MM.1S (cell line): ENCODE data around the gene PIAS2.

ENCODE experiments used
- DNase-seq: peaks from one replicate; pipeline ENCODE4 v3.0.0-alpha.2; 2015
- H2AFZ ChIP-seq: fragments of 300-600 bp; sonication (generic); 2 replicates; pipeline ENCODE4 v1.6.0; 2016; ENCODE audit warnings: antibody characterized with exemption, low read length
- H3F3A ChIP-seq: fragments of 300-600 bp; sonication (generic); 2 replicates; pipeline ENCODE4 v1.6.1; 2016; ENCODE audit warnings: mild to moderate bottlenecking, antibody characterized with exemption, low read length, moderate library complexity, mixed read lengths; ENCODE audit not compliant: insufficient read depth
- H3K27ac ChIP-seq: fragments of 300-600 bp; sonication (generic); 2 replicates; pipeline ENCODE4 v1.5.1; 2016; ENCODE audit warnings: mild to moderate bottlenecking, low read length
- H3K27me3 ChIP-seq: fragments of 300-600 bp; sonication (generic); replicated peaks from 2 replicates; pipeline ENCODE4 v1.6.0; 2016; ENCODE audit warnings: low read length; ENCODE audit not compliant: insufficient read depth
- H3K36me3 ChIP-seq: fragments of 300-600 bp; sonication (generic); replicated peaks from 2 replicates; pipeline ENCODE4 v1.6.1; 2016; ENCODE audit warnings: mild to moderate bottlenecking, low read length, mixed read lengths; ENCODE audit not compliant: insufficient read depth
- H3K4me1 ChIP-seq: fragments of 300-600 bp; sonication (generic); 2 replicates; pipeline ENCODE4 v1.6.1; 2016; ENCODE audit warnings: low read length, mixed read lengths
- H3K4me2 ChIP-seq: fragments of 300-600 bp; sonication (generic); 2 replicates; pipeline ENCODE4 v1.6.0; 2016; ENCODE audit warnings: low read depth, low read length
- H3K4me3 ChIP-seq: fragments of 300-600 bp; sonication (generic); 2 replicates; pipeline ENCODE4 v1.5.1; 2016; ENCODE audit warnings: low read length, mixed read lengths
- H3K79me2 ChIP-seq: fragments of 300-600 bp; sonication (generic); 2 replicates; pipeline ENCODE4 v1.6.1; 2016; ENCODE audit warnings: mixed run types, low read length, mixed read lengths
- H3K9ac ChIP-seq: fragments of 300-600 bp; sonication (generic); 2 replicates; pipeline ENCODE4 v1.6.1; 2016; ENCODE audit warnings: low read length, mixed read lengths
- H3K9me2 ChIP-seq: fragments of 300-600 bp; sonication (generic); replicated peaks from 2 replicates; pipeline ENCODE4 v1.6.1; 2016; ENCODE audit warnings: mild to moderate bottlenecking, low read length, mixed read lengths; ENCODE audit not compliant: insufficient read depth
- H3K9me3 ChIP-seq: fragments of 300-600 bp; sonication (generic); replicated peaks from 2 replicates; pipeline ENCODE4 v1.6.1; 2016; ENCODE audit warnings: mild to moderate bottlenecking, low read length, mixed read lengths; ENCODE audit not compliant: insufficient read depth
- H4K20me1 ChIP-seq: fragments of 300-600 bp; sonication (generic); 2 replicates; pipeline ENCODE4 v1.6.1; 2016; ENCODE audit warnings: mild to moderate bottlenecking, low read length, moderate library complexity, mixed read lengths; ENCODE audit not compliant: insufficient read depth
- EZH2 ChIP-seq: fragments of 300-600 bp; sonication (generic); optimal IDR thresholded peaks from 2 replicates; pipeline ENCODE3; 2017; ENCODE audit warnings: low read depth, mild to moderate bottlenecking, antibody characterized with exemption, low read length, mixed read lengths
- EZH2phosphoT487 ChIP-seq: fragments of 300-600 bp; sonication (generic); IDR thresholded peaks from 2 replicates; pipeline ENCODE4 v1.6.1; 2018; ENCODE audit warnings: antibody characterized with exemption, low read length
- TF ChIP-seq, protein P1 (sequence below): fragments of 300-600 bp; sonication (generic); IDR thresholded peaks from 2 replicates; pipeline ENCODE4 v1.5.1; 2016; ENCODE audit warnings: antibody characterized with exemption, low read length, mixed read lengths

Gene PIAS2

DNA sequence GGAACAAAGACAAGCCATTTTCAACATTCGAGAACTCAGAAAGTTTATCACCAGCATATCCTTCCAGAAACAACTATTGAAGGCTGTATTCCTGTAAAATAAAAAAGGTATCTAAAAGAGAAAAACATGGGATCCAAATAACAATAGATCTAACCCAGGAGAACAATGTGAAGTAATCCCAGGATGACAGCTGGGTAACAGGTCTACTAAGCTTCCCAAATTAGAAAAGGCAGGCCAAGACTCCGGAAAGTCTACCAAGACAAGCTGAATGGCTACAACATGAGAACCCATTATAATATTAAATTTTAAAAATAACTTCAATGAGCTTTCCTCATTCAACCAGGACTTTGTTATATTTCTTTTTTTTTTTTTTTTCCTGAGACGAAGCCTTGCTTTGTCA, 6.5 kb downstream of the PIAS2 start:
- no peak overlapping the region for H3K4me2 ChIP-seq
- no peak for DNase-seq
- H3K27ac ChIP-seq = no peak overlapping the region
- peaks cover 91% of the 10 kb centered on the region for H3K79me2 ChIP-seq
- no peak for TF ChIP-seq EZH2
- TF ChIP-seq EZH2phosphoT487 = no peak
- TF ChIP-seq, protein P1, sequence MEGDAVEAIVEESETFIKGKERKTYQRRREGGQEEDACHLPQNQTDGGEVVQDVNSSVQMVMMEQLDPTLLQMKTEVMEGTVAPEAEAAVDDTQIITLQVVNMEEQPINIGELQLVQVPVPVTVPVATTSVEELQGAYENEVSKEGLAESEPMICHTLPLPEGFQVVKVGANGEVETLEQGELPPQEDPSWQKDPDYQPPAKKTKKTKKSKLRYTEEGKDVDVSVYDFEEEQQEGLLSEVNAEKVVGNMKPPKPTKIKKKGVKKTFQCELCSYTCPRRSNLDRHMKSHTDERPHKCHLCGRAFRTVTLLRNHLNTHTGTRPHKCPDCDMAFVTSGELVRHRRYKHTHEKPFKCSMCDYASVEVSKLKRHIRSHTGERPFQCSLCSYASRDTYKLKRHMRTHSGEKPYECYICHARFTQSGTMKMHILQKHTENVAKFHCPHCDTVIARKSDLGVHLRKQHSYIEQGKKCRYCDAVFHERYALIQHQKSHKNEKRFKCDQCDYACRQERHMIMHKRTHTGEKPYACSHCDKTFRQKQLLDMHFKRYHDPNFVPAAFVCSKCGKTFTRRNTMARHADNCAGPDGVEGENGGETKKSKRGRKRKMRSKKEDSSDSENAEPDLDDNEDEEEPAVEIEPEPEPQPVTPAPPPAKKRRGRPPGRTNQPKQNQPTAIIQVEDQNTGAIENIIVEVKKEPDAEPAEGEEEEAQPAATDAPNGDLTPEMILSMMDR = no peak
- H3K9me2 ChIP-seq = no peaks in the 10 kb centered on the region
- H3K4me3 ChIP-seq = no peak overlapping the region
- no peaks in the 10 kb centered on the region for H3K27me3 ChIP-seq
- no peaks in the 10 kb centered on the region for H3K4me1 ChIP-seq
- no peak overlapping the region for H3K9ac ChIP-seq
- H3F3A ChIP-seq = no peaks in the 10 kb centered on the region
- no peak overlapping the region for H2AFZ ChIP-seq
- H4K20me1 ChIP-seq = no peaks in the 10 kb centered on the region
- H3K36me3 ChIP-seq = no peaks in the 10 kb centered on the region
- H3K9me3 ChIP-seq = no peaks in the 10 kb centered on the region

DNA sequence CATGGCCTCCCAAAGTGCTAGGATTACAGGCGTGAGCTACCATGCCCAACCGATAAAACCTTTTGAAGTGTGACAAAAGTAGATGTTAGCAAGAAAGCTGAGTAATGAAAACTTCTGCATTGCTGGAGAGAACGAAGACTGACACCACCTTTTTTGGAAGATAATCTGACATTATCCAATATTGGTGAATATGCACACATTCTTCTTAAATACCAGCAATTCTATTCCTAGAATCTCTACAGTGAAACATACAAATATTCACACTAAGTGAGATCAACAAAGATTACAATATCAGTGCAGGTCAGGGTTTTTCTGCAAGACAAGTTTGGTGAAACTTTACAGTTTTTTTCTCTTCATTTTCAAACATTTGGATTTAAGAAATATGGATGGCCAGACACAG, 7.8 kb downstream of the PIAS2 start:
- Histone ChIP-seq H3K4me3 (no peak overlapping the region), H3K27ac (no peak overlapping the region), H3K9me2 (no peaks in the 10 kb centered on the region), H3K4me1 (no peaks in the 10 kb centered on the region), H3K79me2 (peaks cover 90% of the 10 kb centered on the region), H3K9me3 (no peaks in the 10 kb centered on the region), H3K36me3 (no peaks in the 10 kb centered on the region), H3K27me3 (no peaks in the 10 kb centered on the region), H3K4me2 (no peak overlapping the region), H4K20me1 (no peaks in the 10 kb centered on the region), H3K9ac (no peak overlapping the region), H3F3A (no peaks in the 10 kb centered on the region), H2AFZ (no peak overlapping the region)
- DNase-seq = no peak
- TF ChIP-seq, protein P1 = no peak
- TF ChIP-seq EZH2phosphoT487 (no peak), EZH2 (no peak)

DNA sequence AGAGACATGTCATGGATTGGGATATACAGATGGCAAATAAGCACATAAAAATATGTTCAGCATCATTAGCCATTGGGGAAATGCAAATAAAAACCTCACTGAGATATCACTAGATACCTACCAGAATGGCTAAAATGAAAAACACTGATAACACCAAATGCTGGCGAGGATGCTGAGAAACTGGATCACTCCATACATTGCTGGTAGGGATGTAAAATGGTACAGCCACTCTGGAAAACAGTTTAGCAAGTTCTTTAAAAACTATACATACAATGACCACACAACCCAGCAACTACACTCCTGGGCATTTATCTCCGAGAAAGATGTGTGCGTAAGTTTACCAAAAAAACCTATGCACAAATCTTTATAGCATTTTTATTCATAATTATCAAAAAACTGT, 13.9 kb downstream of the PIAS2 start:
- Histone ChIP-seq H3K9ac (no peak overlapping the region), H2AFZ (no peak overlapping the region), H3K9me2 (no peaks in the 10 kb centered on the region), H3K36me3 (no peaks in the 10 kb centered on the region), H3K4me2 (no peak overlapping the region), H4K20me1 (no peaks in the 10 kb centered on the region), H3K79me2 (peaks cover 76% of the 10 kb centered on the region), H3F3A (no peaks in the 10 kb centered on the region), H3K4me3 (no peak overlapping the region), H3K27ac (no peak overlapping the region), H3K27me3 (no peaks in the 10 kb centered on the region), H3K4me1 (no peaks in the 10 kb centered on the region), H3K9me3 (no peaks in the 10 kb centered on the region)
- no peak for DNase-seq
- no peak for TF ChIP-seq EZH2phosphoT487

DNA sequence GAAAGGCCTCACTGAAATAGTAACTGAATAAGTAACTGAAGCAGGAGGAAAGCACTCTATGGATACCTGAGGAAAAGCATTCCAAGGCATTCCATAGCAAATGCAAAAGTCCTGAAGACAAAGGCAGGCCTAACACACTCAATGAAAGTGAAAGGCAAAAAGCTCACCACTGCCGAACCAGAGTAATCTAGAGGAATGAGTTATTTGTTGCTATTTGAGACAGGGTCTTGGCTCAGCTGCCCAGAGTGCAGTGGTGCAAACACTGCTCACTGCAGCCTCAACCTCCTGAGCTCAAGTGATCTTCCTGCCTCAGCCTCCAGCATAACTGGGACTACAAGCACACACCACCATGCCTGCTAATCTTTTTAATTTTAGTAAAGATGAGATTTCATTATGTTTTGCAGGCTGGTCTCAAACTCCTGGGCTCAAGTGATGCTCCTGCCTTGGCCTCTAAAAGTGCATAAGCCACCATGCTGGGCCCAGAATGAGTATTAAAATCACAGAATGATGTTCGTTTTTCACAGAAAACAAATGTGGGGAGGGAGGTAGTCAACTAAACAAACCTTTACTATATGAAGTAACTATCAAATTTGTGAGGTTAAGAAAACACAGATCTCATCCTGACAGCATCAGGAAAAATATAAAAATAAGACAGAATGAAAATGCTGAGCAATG, 17.9 kb downstream of the PIAS2 start:
- H3K79me2 ChIP-seq = peaks cover 66% of the 10 kb centered on the region
- no peaks in the 10 kb centered on the region for H3K4me1 ChIP-seq

More for the DNA sequence above, 17.9 kb downstream of the PIAS2 start:
- Histone ChIP-seq H3K9me2 (no peaks in the 10 kb centered on the region), H4K20me1 (no peaks in the 10 kb centered on the region), H3K27me3 (no peaks in the 10 kb centered on the region), H3F3A (no peaks in the 10 kb centered on the region), H2AFZ (no peak overlapping the region), H3K27ac (no peak overlapping the region), H3K9me3 (no peaks in the 10 kb centered on the region), H3K36me3 (no peaks in the 10 kb centered on the region), H3K4me3 (no peak overlapping the region), H3K4me2 (no peak overlapping the region), H3K9ac (no peak overlapping the region)
- TF ChIP-seq, protein P1 = no peak
- no peak for TF ChIP-seq EZH2phosphoT487
- TF ChIP-seq EZH2 = no peak
- no peak for DNase-seq
